PFSK-1 (cell line): Measurements from ENCODE around the gene HK1.

Experiments used
- FOXP2 ChIP-seq: optimal IDR thresholded peaks from 2 replicates; pipeline ENCODE3; 2011; ENCODE audit warnings: borderline replicate concordance, control low read depth, inconsistent platforms; ENCODE audit not compliant: insufficient read depth; ENCODE audit errors: extremely low read length, extremely low read depth
- POLR2AphosphoS5 ChIP-seq: IDR thresholded peaks from 2 replicates; pipeline ENCODE4 v1.6.1; 2012; ENCODE audit warnings: low read depth, mild to moderate bottlenecking, control low read depth, low read length, moderate library complexity
- SIN3A ChIP-seq: IDR thresholded peaks from 2 replicates; pipeline ENCODE4 v1.6.1; 2012; ENCODE audit warnings: mild to moderate bottlenecking, low read length, moderate library complexity, borderline replicate concordance; ENCODE audit not compliant: insufficient read depth
- TAF1 ChIP-seq: IDR thresholded peaks from 2 replicates; pipeline ENCODE4 v1.6.1; 2012; ENCODE audit warnings: low read length, control low read depth, borderline replicate concordance; ENCODE audit not compliant: insufficient read depth
- TF ChIP-seq, protein P1 (sequence below), 2 experiments: IDR thresholded peaks; 2 replicates each; pipeline versions ENCODE4 v1.6.1 to v1.8.0; 2011 to 2012; ENCODE audit warnings: low read depth in 2 of 2, low read length in 2 of 2, control low read depth in 1 of 2, inconsistent platforms in 1 of 2, mild to moderate bottlenecking in 1 of 2, moderate library complexity in 1 of 2; ENCODE audit not compliant: insufficient read depth in 1 of 2

HK1 gene

GRCh38 chr10:69329721-69330178 lies 51.5 kb downstream of the HK1 start:
- TF ChIP-seq SIN3A (no peak), FOXP2 (no peak), POLR2AphosphoS5 (no peak), TAF1 (no peak)
- TF ChIP-seq, protein P1, sequence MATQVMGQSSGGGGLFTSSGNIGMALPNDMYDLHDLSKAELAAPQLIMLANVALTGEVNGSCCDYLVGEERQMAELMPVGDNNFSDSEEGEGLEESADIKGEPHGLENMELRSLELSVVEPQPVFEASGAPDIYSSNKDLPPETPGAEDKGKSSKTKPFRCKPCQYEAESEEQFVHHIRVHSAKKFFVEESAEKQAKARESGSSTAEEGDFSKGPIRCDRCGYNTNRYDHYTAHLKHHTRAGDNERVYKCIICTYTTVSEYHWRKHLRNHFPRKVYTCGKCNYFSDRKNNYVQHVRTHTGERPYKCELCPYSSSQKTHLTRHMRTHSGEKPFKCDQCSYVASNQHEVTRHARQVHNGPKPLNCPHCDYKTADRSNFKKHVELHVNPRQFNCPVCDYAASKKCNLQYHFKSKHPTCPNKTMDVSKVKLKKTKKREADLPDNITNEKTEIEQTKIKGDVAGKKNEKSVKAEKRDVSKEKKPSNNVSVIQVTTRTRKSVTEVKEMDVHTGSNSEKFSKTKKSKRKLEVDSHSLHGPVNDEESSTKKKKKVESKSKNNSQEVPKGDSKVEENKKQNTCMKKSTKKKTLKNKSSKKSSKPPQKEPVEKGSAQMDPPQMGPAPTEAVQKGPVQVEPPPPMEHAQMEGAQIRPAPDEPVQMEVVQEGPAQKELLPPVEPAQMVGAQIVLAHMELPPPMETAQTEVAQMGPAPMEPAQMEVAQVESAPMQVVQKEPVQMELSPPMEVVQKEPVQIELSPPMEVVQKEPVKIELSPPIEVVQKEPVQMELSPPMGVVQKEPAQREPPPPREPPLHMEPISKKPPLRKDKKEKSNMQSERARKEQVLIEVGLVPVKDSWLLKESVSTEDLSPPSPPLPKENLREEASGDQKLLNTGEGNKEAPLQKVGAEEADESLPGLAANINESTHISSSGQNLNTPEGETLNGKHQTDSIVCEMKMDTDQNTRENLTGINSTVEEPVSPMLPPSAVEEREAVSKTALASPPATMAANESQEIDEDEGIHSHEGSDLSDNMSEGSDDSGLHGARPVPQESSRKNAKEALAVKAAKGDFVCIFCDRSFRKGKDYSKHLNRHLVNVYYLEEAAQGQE (IDR thresholded peaks at IDR 0.05; ENCODE audit: insufficient read depth in 1 of 2, low read depth in 2 of 2, low read length in 2 of 2) = no peak

- TF ChIP-seq FOXP2 (no peak), SIN3A (no peak), POLR2AphosphoS5 (no peak), TAF1 (no peak)
- TF ChIP-seq, protein P1 (IDR thresholded peaks at IDR 0.05; ENCODE audit: insufficient read depth in 1 of 2, low read depth in 2 of 2, low read length in 2 of 2) = no peak
Measured at GRCh38 chr10:69331161-69331560, 52.9 kb downstream of the HK1 start.

GRCh38 chr10:69332278-69333010 lies 54.1 kb downstream of the HK1 start:
- TF ChIP-seq TAF1 (no peak), POLR2AphosphoS5 (no peak), FOXP2 (no peak), SIN3A (no peak)
- TF ChIP-seq, protein P1 (IDR thresholded peaks at IDR 0.05; ENCODE audit: insufficient read depth in 1 of 2, low read depth in 2 of 2, low read length in 2 of 2) = no peak

- TF ChIP-seq SIN3A (no peak), FOXP2 (no peak), TAF1 (no peak), POLR2AphosphoS5 (no peak)
- TF ChIP-seq, protein P1 (IDR thresholded peaks at IDR 0.05; ENCODE audit: insufficient read depth in 1 of 2, low read depth in 2 of 2, low read length in 2 of 2) = no peak
Measured at GRCh38 chr10:69333205-69333604, 54.9 kb downstream of the HK1 start.
